Measurements from ENCODE around the gene OLAH.
"Not testable (repeated sequence)": the region's sequence is repeated elsewhere in the genome, so short reads cannot be mapped to it uniquely, and the experiment has no call there.

OLAH gene

DNA sequence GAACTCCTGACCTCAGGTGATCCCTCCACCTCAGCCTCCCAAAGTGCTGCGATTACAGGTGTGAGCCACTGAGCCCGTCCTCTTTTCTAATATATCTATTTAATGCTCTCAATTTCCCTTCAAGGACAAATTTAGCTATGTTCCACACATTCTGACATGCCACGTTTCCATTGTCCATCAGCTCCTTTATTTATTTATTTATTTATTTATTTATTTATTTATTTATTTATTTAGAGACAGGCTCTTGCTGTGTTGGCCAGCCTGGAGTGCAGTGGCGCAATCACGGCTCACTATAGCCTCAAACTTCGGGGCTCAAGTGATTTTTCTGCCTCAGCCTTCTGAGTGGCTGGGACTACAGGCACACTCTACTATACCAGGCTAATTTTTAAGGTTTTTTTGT lies 20.7 kb upstream of the OLAH start:
- POLR2A ChIA-PET; H3K4me1 ChIP-seq (ENCODE audit: control insufficient read depth, insufficient read depth, low read length); H3K27ac ChIP-seq (ENCODE audit: extremely low read depth, low read depth, low read length); CTCF ChIA-PET; H3K36me3 ChIP-seq (ENCODE audit: control insufficient read depth in 2 of 2, insufficient read depth in 1 of 2, low read length in 2 of 2); H3K4me3 ChIP-seq (ENCODE audit: low read depth, low read length); H3K9me3 ChIP-seq (ENCODE audit: control insufficient read depth, insufficient read depth, low read depth, low read length): not testable (repeated sequence)
- TF ChIP-seq ZNF202 (tag by site-specific recombination; IDR thresholded peaks at IDR 0.05; ENCODE audit: borderline replicate concordance) (peak; percentile 71; the same call in 1 of the 2 replicates), ZNF394 (tag by site-specific recombination; IDR thresholded peaks at IDR 0.05; ENCODE audit: borderline replicate concordance) (peak; percentile 96), ZNF629 (tag by site-specific recombination; IDR thresholded peaks at IDR 0.05) (peak; percentile 58), ZNF302 (tag by site-specific recombination; IDR thresholded peaks at IDR 0.05; ENCODE audit: low read depth) (peak; percentile 72; the same call in 1 of the 2 replicates), ZNF292 (tag by site-specific recombination; IDR thresholded peaks at IDR 0.05; ENCODE audit: borderline replicate concordance, low read depth) (peak; percentile 67; the same call in 1 of the 2 replicates), ZNF555 (tag by site-specific recombination; conservative IDR thresholded peaks at IDR 0.05) (peak; percentile 90), ZNF19 (tag by site-specific recombination; IDR thresholded peaks at IDR 0.05; ENCODE audit: low read depth) (peak; percentile 86; the same call in 1 of the 2 replicates), ZXDB (tag by site-specific recombination; IDR thresholded peaks at IDR 0.05) (peak; percentile 37; the same call in 1 of the 2 replicates), ZNF426 (tag by site-specific recombination; IDR thresholded peaks at IDR 0.05) (peak; percentile 95), ZNF560 (tag by site-specific recombination; IDR thresholded peaks at IDR 0.05; ENCODE audit: borderline replicate concordance) (peak; percentile 82), ZNF404 (tag by site-specific recombination; IDR thresholded peaks at IDR 0.05) (peak; percentile 80; the same call in 1 of the 2 replicates), ZNF138 (tag by site-specific recombination; IDR thresholded peaks at IDR 0.05; ENCODE audit: borderline replicate concordance) (0 out of 2 replicates have a peak, but pooled peaks have one; percentile 77), ZNF140 (tag by site-specific recombination; IDR thresholded peaks at IDR 0.05) (peak; percentile 89), ZNF654 (tag by site-specific recombination; IDR thresholded peaks at IDR 0.05; ENCODE audit: low read depth) (peak; percentile 47), ZNF510 (tag by site-specific recombination; IDR thresholded peaks at IDR 0.05; ENCODE audit: insufficient replicate concordance) (peak; percentile 82), ZNF354C (tag by site-specific recombination; IDR thresholded peaks at IDR 0.05; ENCODE audit: borderline replicate concordance, low read depth) (0 out of 2 replicates have a peak, but pooled peaks have one; percentile 28), ZNF791 (tag by site-specific recombination; IDR thresholded peaks at IDR 0.05) (0 out of 2 replicates have a peak, but pooled peaks have one; percentile 51), ZNF501 (tag by site-specific recombination; IDR thresholded peaks at IDR 0.05) (peak; percentile 54; the same call in 1 of the 2 replicates), ZBTB21 (tag by site-specific recombination; IDR thresholded peaks at IDR 0.05) (peak; percentile 33; the same call in 1 of the 2 replicates), ZNF623 (tag by site-specific recombination; IDR thresholded peaks at IDR 0.05) (peak; percentile 80)
- TF ChIP-seq, protein P1, sequence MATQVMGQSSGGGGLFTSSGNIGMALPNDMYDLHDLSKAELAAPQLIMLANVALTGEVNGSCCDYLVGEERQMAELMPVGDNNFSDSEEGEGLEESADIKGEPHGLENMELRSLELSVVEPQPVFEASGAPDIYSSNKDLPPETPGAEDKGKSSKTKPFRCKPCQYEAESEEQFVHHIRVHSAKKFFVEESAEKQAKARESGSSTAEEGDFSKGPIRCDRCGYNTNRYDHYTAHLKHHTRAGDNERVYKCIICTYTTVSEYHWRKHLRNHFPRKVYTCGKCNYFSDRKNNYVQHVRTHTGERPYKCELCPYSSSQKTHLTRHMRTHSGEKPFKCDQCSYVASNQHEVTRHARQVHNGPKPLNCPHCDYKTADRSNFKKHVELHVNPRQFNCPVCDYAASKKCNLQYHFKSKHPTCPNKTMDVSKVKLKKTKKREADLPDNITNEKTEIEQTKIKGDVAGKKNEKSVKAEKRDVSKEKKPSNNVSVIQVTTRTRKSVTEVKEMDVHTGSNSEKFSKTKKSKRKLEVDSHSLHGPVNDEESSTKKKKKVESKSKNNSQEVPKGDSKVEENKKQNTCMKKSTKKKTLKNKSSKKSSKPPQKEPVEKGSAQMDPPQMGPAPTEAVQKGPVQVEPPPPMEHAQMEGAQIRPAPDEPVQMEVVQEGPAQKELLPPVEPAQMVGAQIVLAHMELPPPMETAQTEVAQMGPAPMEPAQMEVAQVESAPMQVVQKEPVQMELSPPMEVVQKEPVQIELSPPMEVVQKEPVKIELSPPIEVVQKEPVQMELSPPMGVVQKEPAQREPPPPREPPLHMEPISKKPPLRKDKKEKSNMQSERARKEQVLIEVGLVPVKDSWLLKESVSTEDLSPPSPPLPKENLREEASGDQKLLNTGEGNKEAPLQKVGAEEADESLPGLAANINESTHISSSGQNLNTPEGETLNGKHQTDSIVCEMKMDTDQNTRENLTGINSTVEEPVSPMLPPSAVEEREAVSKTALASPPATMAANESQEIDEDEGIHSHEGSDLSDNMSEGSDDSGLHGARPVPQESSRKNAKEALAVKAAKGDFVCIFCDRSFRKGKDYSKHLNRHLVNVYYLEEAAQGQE (tag by site-specific recombination; IDR thresholded peaks at IDR 0.05), result peak; percentile 75
- TF ChIP-seq, protein P2, sequence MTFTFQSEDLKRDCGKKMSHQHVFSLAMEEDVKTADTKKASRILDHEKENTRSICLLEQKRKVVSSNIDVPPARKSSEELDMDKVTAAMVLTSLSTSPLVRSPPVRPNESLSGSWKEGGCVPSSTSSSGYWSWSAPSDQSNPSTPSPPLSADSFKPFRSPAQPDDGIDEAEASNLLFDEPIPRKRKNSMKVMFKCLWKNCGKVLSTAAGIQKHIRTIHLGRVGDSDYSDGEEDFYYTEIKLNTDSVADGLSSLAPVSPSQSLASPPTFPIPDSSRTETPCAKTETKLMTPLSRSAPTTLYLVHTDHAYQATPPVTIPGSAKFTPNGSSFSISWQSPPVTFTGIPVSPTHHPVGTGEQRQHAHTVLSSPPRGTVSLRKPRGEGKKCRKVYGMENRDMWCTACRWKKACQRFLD (tag by site-specific recombination; IDR thresholded peaks at IDR 0.05), result 0 out of 2 replicates have a peak, but pooled peaks have one; percentile 29
- TF ChIP-seq, protein P3, sequence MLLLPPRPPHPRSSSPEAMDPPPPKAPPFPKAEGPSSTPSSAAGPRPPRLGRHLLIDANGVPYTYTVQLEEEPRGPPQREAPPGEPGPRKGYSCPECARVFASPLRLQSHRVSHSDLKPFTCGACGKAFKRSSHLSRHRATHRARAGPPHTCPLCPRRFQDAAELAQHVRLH (tag by site-specific recombination; IDR thresholded peaks at IDR 0.05), result 0 out of 2 replicates have a peak, but pooled peaks have one; percentile 57
- TF ChIP-seq, protein P4, sequence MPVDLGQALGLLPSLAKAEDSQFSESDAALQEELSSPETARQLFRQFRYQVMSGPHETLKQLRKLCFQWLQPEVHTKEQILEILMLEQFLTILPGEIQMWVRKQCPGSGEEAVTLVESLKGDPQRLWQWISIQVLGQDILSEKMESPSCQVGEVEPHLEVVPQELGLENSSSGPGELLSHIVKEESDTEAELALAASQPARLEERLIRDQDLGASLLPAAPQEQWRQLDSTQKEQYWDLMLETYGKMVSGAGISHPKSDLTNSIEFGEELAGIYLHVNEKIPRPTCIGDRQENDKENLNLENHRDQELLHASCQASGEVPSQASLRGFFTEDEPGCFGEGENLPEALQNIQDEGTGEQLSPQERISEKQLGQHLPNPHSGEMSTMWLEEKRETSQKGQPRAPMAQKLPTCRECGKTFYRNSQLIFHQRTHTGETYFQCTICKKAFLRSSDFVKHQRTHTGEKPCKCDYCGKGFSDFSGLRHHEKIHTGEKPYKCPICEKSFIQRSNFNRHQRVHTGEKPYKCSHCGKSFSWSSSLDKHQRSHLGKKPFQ (tag by site-specific recombination; IDR thresholded peaks at IDR 0.05), result 0 out of 2 replicates have a peak, but pooled peaks have one; percentile 23
- TF ChIP-seq, protein P5, sequence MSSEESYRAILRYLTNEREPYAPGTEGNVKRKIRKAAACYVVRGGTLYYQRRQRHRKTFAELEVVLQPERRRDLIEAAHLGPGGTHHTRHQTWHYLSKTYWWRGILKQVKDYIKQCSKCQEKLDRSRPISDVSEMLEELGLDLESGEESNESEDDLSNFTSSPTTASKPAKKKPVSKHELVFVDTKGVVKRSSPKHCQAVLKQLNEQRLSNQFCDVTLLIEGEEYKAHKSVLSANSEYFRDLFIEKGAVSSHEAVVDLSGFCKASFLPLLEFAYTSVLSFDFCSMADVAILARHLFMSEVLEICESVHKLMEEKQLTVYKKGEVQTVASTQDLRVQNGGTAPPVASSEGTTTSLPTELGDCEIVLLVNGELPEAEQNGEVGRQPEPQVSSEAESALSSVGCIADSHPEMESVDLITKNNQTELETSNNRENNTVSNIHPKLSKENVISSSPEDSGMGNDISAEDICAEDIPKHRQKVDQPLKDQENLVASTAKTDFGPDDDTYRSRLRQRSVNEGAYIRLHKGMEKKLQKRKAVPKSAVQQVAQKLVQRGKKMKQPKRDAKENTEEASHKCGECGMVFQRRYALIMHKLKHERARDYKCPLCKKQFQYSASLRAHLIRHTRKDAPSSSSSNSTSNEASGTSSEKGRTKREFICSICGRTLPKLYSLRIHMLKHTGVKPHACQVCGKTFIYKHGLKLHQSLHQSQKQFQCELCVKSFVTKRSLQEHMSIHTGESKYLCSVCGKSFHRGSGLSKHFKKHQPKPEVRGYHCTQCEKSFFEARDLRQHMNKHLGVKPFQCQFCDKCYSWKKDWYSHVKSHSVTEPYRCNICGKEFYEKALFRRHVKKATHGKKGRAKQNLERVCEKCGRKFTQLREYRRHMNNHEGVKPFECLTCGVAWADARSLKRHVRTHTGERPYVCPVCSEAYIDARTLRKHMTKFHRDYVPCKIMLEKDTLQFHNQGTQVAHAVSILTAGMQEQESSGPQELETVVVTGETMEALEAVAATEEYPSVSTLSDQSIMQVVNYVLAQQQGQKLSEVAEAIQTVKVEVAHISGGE (tag by site-specific recombination; conservative IDR thresholded peaks at IDR 0.05; ENCODE audit: low read depth), result peak; percentile 77
- TF ChIP-seq, protein P6, sequence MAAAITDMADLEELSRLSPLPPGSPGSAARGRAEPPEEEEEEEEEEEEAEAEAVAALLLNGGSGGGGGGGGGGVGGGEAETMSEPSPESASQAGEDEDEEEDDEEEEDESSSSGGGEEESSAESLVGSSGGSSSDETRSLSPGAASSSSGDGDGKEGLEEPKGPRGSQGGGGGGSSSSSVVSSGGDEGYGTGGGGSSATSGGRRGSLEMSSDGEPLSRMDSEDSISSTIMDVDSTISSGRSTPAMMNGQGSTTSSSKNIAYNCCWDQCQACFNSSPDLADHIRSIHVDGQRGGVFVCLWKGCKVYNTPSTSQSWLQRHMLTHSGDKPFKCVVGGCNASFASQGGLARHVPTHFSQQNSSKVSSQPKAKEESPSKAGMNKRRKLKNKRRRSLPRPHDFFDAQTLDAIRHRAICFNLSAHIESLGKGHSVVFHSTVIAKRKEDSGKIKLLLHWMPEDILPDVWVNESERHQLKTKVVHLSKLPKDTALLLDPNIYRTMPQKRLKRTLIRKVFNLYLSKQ (tag by site-specific recombination; IDR thresholded peaks at IDR 0.05; ENCODE audit: borderline replicate concordance), result peak; percentile 59; the same call in 1 of the 2 replicates
